Bronchial epithelial cell (primary cell): Measurements from ENCODE around the gene MINPP1. TPM values are rescaled to one million over a fixed set of nuclear protein-coding genes. Genes with fewer than 3 reads are reported as not detected.
"Not testable (repeated sequence)": the region's sequence is repeated elsewhere in the genome, so short reads cannot be mapped to it uniquely, and the experiment has no call there.

Source experiments
- DNase-seq: peaks from one replicate; pipeline ENCODE4 v3.0.0-alpha.2; 2010; ENCODE audit warnings: low read depth
- FAIRE-seq: peaks from 2 replicates; lab custom pipeline; 2011; peaks lifted over from hg19 to GRCh38; lab: Jason Lieb, UNC
- H3K27me3 ChIP-seq: 2 replicates; pipeline ENCODE4 v1.5.1; 2011; ENCODE audit warnings: low read length; ENCODE audit not compliant: control insufficient read depth, insufficient read depth
- H3K36me3 ChIP-seq: 2 replicates; pipeline ENCODE4 v1.5.1; 2011; ENCODE audit warnings: low read length; ENCODE audit not compliant: control insufficient read depth, insufficient read depth
- H3K4me3 ChIP-seq: 2 replicates; pipeline ENCODE4 v1.5.1; 2011; ENCODE audit warnings: mild to moderate bottlenecking, low read depth, low read length, control low read depth
- total RNA-seq: library from RNA; depleted of rRNA; stranded (reverse); fragments of >200 nt; gene quantifications from 2 replicates; pipeline ENCODE4 v1.2.1, GENCODE V29; 2014
- TF ChIP-seq, protein P1 (sequence below): IDR thresholded peaks from 2 replicates; pipeline ENCODE4 v1.5.1; 2011; ENCODE audit warnings: mild to moderate bottlenecking, moderate library complexity, low read length, control low read depth, inconsistent platforms; ENCODE audit not compliant: insufficient read depth, severe bottlenecking

The MINPP1 gene, protein sequence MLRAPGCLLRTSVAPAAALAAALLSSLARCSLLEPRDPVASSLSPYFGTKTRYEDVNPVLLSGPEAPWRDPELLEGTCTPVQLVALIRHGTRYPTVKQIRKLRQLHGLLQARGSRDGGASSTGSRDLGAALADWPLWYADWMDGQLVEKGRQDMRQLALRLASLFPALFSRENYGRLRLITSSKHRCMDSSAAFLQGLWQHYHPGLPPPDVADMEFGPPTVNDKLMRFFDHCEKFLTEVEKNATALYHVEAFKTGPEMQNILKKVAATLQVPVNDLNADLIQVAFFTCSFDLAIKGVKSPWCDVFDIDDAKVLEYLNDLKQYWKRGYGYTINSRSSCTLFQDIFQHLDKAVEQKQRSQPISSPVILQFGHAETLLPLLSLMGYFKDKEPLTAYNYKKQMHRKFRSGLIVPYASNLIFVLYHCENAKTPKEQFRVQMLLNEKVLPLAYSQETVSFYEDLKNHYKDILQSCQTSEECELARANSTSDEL
- 11.8 and 12.1 TPM in 2 replicates for total RNA-seq

DNA sequence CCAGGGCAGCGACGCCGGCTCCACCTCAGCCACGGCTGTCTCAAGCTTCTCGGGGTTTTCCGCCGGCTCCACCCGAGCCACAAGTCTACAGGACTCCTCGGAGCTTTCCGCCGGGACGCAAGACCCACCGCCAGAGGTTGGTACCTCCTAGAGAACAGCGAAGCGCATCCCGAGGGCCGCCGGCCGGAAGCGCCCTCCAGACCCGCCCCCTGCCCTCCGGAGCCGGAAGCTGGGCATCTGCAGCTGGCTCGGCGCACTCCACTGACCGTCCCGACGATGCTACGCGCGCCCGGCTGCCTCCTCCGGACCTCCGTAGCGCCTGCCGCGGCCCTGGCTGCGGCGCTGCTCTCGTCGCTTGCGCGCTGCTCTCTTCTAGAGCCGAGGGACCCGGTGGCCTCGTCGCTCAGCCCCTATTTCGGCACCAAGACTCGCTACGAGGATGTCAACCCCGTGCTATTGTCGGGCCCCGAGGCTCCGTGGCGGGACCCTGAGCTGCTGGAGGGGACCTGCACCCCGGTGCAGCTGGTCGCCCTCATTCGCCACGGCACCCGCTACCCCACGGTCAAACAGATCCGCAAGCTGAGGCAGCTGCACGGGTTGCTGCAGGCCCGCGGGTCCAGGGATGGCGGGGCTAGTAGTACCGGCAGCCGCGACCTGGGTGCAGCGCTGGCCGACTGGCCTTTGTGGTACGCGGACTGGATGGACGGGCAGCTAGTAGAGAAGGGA, at the start of gene MINPP1:
MINPP1 (plus strand) TSS at position 254 of the 726 bp plus-strand sequence; CDS start at position 277, 23 bp downstream.
- peak; percentile 75 for DNase-seq
- Histone ChIP-seq H3K36me3 (no peaks in the 10 kb centered on the region), H3K27me3 (no peaks in the 10 kb centered on the region), H3K4me3 (peak within 1 kb of the TSS; percentile 79)
- FAIRE-seq: no peak
- TF ChIP-seq, protein P1, sequence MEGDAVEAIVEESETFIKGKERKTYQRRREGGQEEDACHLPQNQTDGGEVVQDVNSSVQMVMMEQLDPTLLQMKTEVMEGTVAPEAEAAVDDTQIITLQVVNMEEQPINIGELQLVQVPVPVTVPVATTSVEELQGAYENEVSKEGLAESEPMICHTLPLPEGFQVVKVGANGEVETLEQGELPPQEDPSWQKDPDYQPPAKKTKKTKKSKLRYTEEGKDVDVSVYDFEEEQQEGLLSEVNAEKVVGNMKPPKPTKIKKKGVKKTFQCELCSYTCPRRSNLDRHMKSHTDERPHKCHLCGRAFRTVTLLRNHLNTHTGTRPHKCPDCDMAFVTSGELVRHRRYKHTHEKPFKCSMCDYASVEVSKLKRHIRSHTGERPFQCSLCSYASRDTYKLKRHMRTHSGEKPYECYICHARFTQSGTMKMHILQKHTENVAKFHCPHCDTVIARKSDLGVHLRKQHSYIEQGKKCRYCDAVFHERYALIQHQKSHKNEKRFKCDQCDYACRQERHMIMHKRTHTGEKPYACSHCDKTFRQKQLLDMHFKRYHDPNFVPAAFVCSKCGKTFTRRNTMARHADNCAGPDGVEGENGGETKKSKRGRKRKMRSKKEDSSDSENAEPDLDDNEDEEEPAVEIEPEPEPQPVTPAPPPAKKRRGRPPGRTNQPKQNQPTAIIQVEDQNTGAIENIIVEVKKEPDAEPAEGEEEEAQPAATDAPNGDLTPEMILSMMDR: no peak

DNA sequence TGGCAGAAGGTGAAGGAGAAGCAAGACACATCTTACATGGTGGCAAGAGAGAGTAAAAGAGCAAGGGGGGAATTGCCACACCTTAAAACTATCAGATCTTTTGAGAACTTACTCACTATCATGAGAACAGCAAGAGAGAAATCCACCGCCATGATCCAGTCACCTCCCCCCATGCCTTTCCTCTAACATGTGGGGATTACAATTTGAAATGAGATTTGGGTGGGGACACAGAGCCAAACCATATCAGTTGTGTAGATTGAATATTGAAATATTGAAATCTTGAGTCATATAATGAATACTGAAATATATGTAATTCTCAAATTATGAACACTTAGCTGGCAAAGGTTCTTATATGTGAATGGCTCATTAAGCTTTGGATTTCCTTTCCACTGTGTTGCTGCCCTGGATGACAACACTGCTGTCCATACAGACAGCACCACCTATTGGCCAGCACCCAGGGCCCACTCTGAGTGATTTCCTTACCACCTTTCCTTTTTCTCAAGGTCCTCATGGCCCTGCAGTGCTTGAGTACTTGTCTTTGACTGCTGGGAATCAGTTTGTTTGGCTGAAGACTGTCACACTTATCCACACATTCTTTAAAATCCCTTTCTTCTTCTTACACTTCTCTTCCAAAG, 48.0 kb upstream of the MINPP1 start:
- H3K4me3 ChIP-seq, H3K36me3 ChIP-seq, FAIRE-seq, H3K27me3 ChIP-seq, DNase-seq: not testable (repeated sequence)

DNA sequence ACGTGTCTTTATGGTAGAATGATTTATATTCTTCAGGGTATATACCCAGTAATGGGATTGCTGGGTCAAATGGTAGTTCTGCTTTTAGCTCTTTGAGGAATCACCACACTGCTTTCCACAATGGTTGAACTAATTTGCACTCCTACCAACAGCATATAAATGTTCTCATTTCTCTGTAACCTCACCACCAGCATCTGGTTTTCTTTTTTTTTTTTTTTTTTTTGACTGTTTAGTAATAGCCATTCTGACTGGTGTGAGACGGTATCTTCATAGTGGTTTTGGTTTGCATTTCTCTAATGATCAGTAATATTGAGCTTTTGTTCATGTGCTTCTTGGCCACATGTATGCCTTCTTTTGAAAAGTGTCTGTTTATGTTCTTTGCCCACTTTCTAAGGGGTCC, 42.9 kb upstream of the MINPP1 start:
- not testable (repeated sequence) for H3K4me3 ChIP-seq, H3K27me3 ChIP-seq, FAIRE-seq, H3K36me3 ChIP-seq, DNase-seq

DNA sequence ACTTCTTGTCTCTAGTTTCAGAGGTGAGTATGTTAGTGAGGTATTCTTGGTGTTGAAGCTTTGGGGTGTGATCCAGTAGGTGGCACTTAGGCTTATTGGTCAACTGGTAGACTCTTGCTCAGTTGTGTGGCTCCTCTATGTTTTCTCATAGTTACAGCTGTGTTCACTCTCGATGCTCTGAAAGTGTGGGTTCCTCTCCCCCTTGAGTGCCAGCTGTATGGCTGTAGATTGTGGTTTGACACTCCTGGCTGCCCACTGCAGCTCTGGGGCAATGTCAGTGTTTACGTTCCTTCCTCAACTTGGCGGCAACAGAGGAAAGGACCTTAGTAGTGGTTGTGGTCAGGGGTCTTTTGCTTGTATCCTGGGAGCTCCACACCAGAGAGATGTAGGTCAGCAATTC, 37.8 kb upstream of the MINPP1 start:
- H3K27me3 ChIP-seq, H3K36me3 ChIP-seq, DNase-seq, FAIRE-seq, H3K4me3 ChIP-seq: not testable (repeated sequence)

GRCh38 chr10:87488733-87489132, 16.0 kb upstream of the MINPP1 start:
- not testable (repeated sequence) for FAIRE-seq, H3K27me3 ChIP-seq, H3K4me3 ChIP-seq, H3K36me3 ChIP-seq
- DNase-seq: peak; percentile 82

GRCh38 chr10:87490285-87490684, 14.4 kb upstream of the MINPP1 start:
- not testable (repeated sequence) for DNase-seq, H3K27me3 ChIP-seq

DNA sequence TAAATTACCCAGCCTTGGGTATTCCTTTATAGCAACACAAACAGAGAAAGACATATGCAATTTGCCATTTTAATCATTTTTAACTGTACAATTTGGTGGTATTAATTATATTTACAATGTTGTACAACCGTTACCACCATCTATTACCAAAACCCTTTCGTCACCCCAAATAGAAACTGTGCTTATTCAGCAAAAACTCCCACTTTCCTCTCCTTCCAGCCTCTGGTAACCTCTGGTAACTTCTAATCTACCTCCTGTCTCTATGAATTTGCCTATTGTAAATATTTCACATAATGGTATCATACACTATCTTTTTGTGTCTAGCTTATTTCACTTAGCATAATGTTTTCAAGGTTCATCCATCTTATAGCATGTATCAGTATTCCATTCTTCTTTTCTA, 12.2 kb upstream of the MINPP1 start:
- H3K4me3 ChIP-seq, FAIRE-seq, H3K27me3 ChIP-seq, H3K36me3 ChIP-seq, DNase-seq: not testable (repeated sequence)

More at GRCh38 chr10:87490285-87490684, 14.4 kb upstream of the MINPP1 start:
- FAIRE-seq, H3K36me3 ChIP-seq, H3K4me3 ChIP-seq: not testable (repeated sequence)

DNA sequence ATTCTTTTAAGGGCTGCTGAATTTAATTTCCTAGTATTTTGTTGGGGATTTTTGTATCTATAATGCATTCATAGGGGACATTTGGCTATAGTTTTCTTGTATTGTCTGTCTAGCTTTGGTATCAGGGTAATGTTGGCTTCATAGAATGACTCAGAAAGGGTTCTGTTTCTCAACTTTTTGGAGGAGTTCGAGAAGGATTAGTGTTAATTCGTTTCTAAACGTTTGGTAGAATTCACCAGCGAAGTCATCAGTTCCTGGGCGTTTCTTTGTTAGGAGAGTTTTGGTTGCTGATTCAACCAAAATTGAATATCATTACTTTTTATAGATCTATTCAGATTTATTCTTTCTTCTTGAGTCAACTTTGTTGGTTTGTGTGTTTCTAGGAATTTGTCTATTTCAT, 9.2 kb upstream of the MINPP1 start:
- FAIRE-seq, H3K4me3 ChIP-seq, DNase-seq, H3K36me3 ChIP-seq, H3K27me3 ChIP-seq: not testable (repeated sequence)

GRCh38 chr10:87497386-87497785, 7.3 kb upstream of the MINPP1 start:
- DNase-seq, H3K36me3 ChIP-seq, H3K27me3 ChIP-seq, H3K4me3 ChIP-seq, FAIRE-seq: not testable (repeated sequence)

DNA sequence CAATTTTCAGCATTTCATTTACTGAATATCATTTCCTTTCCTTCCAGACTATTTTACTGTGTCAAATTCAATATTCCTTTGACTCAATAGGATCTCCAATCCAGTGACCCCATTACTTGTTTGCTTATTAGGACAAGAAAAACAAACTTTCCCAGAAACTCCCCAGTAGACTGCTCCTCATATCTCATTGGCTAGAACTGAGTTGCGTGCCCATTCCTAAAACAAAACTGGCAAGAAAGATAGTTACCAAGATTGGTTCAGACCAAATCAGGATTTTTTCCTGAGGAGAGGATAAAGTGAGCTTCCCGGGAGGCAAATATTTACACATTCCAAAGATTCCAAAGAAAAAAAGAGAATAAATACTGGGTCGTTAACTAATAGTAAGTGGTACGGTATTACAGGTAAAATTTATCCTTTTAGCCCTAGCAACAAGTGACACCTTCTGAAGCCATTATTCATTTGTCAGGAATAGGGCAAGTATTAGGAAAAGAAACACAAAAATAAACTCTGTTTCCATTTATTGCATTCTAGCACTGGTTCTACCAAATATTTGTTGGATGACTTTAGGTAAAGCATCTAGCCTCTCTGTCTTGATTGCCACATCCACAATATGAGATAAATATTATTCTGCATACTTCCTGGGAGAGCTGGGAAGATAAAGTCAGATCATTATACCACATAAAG, 6.4 kb upstream of the MINPP1 start:
- not testable (repeated sequence) for H3K36me3 ChIP-seq, DNase-seq, H3K27me3 ChIP-seq, H3K4me3 ChIP-seq, FAIRE-seq
